NCI-H2227 (cell line): ENCODE results near the gene HSD17B7.

Experiments used
- DNase-seq: peaks from one replicate; lab custom pipeline; 2025; ENCODE audit not compliant: unreplicated experiment; lab: John Stamatoyannopoulos, UW

HSD17B7 gene

DNA sequence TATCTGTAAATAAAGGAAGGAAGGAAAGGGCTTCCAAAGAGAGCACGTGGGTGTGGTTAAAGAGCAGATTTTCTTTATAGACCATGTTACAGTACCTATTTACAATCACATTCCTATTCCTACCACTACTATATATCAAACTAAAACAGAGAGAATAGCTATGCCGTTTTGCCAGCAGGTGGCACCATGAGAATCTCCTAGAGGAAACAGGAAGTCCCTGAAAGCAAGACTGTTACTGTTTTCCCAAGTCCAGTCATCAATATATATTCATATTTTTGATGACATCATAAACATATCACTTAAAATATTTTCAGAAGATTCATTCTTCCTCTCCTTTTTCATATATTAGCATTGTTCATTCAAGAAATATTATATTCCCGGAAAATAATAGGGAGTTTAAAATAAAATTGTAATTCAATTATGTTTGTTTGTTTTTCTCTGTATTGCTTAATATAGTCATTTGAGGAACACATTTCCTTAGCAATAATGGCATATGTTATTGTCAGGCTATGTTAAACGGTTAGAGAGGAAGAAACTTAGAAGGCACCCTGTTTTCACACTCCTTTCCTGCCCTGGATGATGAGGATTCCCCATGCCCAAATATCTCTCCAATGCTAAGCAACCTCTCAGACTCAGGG lies 63.9 kb downstream of the HSD17B7 start:
- DNase-seq = peak; percentile 78

- no peak for DNase-seq
Observed at GRCh38 chr1:162855461-162856150, 65.1 kb downstream of the HSD17B7 start.

- no peak for DNase-seq
Observed at GRCh38 chr1:162856260-162856659, 65.8 kb downstream of the HSD17B7 start.

GRCh38 chr1:162857850-162858249 lies 67.3 kb downstream of the HSD17B7 start:
- DNase-seq = no peak

- no peak for DNase-seq
Observed at GRCh38 chr1:162859191-162859590, 68.7 kb downstream of the HSD17B7 start.

DNA sequence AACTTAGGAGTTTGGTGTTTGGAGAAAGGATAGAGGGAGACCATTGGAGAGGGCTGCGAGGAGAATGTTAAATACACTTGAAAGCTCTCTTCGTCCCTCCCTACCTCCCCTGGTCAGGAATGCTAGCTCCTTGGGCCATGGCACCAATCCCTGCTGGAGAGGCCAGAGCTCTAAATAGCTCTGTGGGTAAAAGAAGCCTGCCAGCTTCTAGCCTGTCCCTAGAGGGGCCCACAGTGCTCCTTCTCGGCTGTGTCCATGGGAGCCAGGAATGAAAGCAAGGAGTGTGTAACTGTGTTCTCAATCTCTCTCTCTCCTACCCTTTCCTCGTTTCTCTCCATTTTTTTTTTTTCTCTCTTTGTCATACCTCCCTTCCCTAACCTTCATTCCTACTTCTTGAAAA lies 70.6 kb downstream of the HSD17B7 start, which contains the start of gene CCDC190:
TSS of gene CCDC190 (minus strand) at position 75 of the 400 bp plus-strand sequence. CDS start 1,529 bp downstream, outside the sequence.
- no peak for DNase-seq

GRCh38 chr1:162861625-162862024 lies 71.1 kb downstream of the HSD17B7 start:
- DNase-seq = no peak
